DOHH2 (cell line): ENCODE measurements around the gene STPG3.

Experiments used
- CTCF ChIP-seq: fragments of 200-600 bp; sonication (generic); IDR thresholded peaks from one replicate; pipeline ENCODE4 v1.5.1; 2014; ENCODE audit warnings: antibody characterized with exemption, mild to moderate bottlenecking, low read depth, low read length; ENCODE audit not compliant: poor library complexity, severe bottlenecking
- EZH2phosphoT487 ChIP-seq: fragments of 200-600 bp; sonication (generic); IDR thresholded peaks from 2 replicates; pipeline ENCODE4 v1.6.1; 2017; ENCODE audit warnings: borderline replicate concordance, mild to moderate bottlenecking, antibody characterized with exemption, low read length, moderate library complexity, mixed read lengths

DNA sequence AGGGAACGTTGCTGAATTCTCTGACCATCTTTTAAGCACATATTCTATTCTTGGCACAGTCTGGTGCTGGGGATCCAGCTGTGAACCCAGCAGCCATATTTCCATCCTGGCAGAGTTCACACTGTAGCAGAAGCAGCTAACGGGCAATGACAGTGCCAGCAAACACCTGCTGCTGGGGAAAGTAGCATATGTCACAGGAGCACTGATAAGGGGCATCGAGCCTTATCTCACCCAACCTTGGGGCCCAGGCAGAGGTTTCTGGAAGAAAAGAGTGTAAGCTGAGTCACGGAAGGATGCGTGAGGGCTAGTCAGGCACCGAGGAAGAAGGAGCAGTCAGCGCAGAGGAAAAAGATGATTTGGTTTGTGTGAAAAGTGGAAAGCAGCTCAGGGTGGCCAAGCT is 44.5 kb upstream of the STPG3 start:
- TF ChIP-seq CTCF (no peak), EZH2phosphoT487 (no peak)
